ENCODE measurements around the gene SP3. TPM values are rescaled to one million over a fixed set of nuclear protein-coding genes. Genes with fewer than 3 reads are reported as not detected.
"Not testable (repeated sequence)": the region's sequence is repeated elsewhere in the genome, so short reads cannot be mapped to it uniquely, and the experiment has no call there.

The SP3 gene
- total and polyA plus RNA-seq, 3 experiments from 2014 or later, result 61.0 to 98.4 (median 93.0) TPM

DNA sequence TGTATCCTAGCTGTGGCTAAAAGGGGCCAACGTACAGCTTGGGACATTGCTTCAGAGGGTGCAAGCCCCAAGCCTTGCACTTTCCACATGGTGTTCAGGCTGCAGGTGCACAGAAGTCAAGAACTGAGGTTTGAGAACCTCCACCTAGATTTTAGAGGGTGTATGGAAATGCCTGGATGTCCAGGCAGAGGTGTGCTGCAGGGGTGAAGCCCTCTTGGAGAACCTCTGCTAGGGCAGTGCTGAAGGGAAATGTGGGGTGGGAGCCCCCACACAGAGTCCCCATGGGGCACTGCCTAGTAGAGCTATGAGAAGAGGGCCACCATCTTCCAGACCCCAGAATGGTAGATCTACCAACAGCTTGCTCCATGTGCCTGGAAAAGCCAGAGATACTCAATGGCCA is 75.7 kb downstream of the SP3 start:
- Mint-ChIP-seq H3K36me3 (peaks cover 4 to 25% (median 4%) of the 10 kb centered on the region in 3 donors), H3K4me1 (peaks cover 11 to 18% (median 13%) of the 10 kb centered on the region in 3 donors), H3K9me3 (peaks cover 13 to 31% (median 27%) of the 10 kb centered on the region in 5 donors), H3K27me3 (peaks cover 41 to 66% of the 10 kb centered on the region in 2 donors)
- H3K4me3 ChIP-seq (ENCODE audit: low read length); CTCF ChIA-PET; H3K36me3 ChIP-seq (ENCODE audit: insufficient read depth, low read length); H3K4me3 Mint-ChIP-seq; POLR2A ChIA-PET; H3K27ac ChIP-seq (ENCODE audit: low read depth, low read length); DNase-seq; H3K4me1 ChIP-seq (ENCODE audit: insufficient read depth, low read length); H3K9me3 ChIP-seq (ENCODE audit: low read length); H3K27me3 ChIP-seq (ENCODE audit: insufficient read depth, low read length, poor library complexity, severe bottlenecking); H3K27ac Mint-ChIP-seq: not testable (repeated sequence)

DNA sequence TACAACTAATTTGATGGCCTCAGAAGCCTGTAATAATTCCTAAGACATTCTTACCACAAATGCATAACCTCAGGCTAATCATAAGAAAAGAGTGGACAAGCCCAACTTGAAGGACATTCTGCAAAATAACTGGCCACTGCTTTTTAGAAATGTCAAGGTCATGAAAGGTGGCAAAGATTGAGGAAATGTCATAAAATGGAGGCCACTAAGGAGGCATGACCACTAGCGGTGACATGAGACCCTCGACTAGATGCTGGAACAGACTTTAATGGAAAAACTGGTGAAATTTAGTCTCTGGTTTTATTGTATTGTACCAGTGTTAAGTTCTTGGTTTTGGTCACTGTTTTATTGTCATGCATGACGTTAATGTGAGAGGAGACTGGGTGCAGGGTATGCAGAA is 78.6 kb downstream of the SP3 start:
- no peak overlapping the region for H3K4me3 Mint-ChIP-seq
- Histone ChIP-seq H3K4me1 (ENCODE audit: insufficient read depth, low read length) (no peaks in the 10 kb centered on the region), H3K36me3 (ENCODE audit: insufficient read depth, low read length) (no peaks in the 10 kb centered on the region), H3K4me3 (ENCODE audit: low read length) (no peak overlapping the region), H3K9me3 (ENCODE audit: low read length) (no peaks in the 10 kb centered on the region), H3K27me3 (ENCODE audit: insufficient read depth, low read length, poor library complexity, severe bottlenecking) (no peaks in the 10 kb centered on the region), H3K27ac (ENCODE audit: low read depth, low read length) (no peak overlapping the region)
- ChIA-PET CTCF (no interaction called here), POLR2A (interaction anchor here (0.6 to 0.7 kb wide), 2 partner anchors 13 to 795 kb away, joined by 4 to 5 read pairs; no protein-coding TSS in a partner anchor)
- peaks cover 2 to 5% (median 4%) of the 10 kb centered on the region in 3 donors for H3K4me1 Mint-ChIP-seq
- DNase-seq, result no peak
- peaks cover 13 to 29% (median 25%) of the 10 kb centered on the region in 5 donors for H3K9me3 Mint-ChIP-seq
- H3K36me3 Mint-ChIP-seq, result peaks cover 4 to 25% (median 4%) of the 10 kb centered on the region in 3 donors
- peaks cover 39 to 58% of the 10 kb centered on the region in 2 donors for H3K27me3 Mint-ChIP-seq
- no peak overlapping the region for H3K27ac Mint-ChIP-seq

DNA sequence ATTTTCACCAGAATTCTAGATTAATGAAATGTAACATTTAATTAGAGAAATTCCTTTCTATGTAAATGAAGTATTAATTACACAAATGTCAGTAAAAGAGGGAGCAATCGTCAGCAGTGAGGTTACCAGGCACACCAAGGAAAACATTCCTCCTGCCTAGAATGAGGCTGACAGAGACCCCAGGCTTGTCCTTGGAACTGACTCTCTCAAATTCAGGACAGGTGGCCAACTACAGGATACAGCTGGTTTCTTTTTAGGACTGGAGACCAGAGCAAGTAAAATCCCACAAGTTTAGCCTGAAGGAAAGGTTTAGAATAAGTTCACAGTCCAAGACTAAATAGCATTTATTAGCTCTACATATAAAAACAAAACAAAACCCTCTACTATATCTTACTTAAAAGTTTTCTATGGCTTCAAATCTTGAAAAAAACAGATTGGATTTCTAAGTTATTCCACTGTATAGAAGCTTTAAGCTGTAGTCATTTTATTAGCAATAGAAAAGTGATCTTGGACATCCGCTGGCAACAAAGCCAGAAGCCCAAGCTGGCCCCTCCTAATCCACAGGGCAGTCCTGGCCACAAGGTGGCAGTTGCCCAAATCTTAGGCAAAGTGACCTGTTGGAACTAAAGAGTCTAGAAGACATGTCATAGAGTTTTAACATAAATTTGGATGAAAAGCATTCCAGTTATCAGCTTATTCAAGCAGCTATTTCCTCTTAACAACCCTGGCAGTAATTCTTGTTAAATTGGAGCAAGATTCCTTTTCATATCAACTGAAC is 81.0 kb downstream of the SP3 start:
- Mint-ChIP-seq H3K27ac (no peak overlapping the region), H3K4me1 (peaks cover 2 to 4% (median 3%) of the 10 kb centered on the region in 3 donors), H3K36me3 (peaks cover 2 to 19% (median 4%) of the 10 kb centered on the region in 3 donors), H3K9me3 (peaks cover 8 to 14% (median 10%) of the 10 kb centered on the region in 5 donors), H3K27me3 (peaks cover 22 to 53% of the 10 kb centered on the region in 2 donors), H3K4me3 (no peak overlapping the region)
- H3K9me3 ChIP-seq (ENCODE audit: low read length), result no peaks in the 10 kb centered on the region
- POLR2A ChIA-PET, result no interaction called here
- peak in 4 of 5 donors; percentile 14 to 58 (median 16) for DNase-seq
- no peaks in the 10 kb centered on the region for H3K4me1 ChIP-seq (ENCODE audit: insufficient read depth, low read length)
- no peak overlapping the region for H3K4me3 ChIP-seq (ENCODE audit: low read length)
- CTCF ChIA-PET, result interaction anchor here (0.8 to 1.8 kb wide), 6 partner anchors 9 to 457 kb away, joined by 3 to 13 read pairs (median 4); no protein-coding TSS in a partner anchor
- no peaks in the 10 kb centered on the region for H3K36me3 ChIP-seq (ENCODE audit: insufficient read depth, low read length)
- no peak overlapping the region for H3K27ac ChIP-seq (ENCODE audit: low read depth, low read length)
- no peaks in the 10 kb centered on the region for H3K27me3 ChIP-seq (ENCODE audit: insufficient read depth, low read length, poor library complexity, severe bottlenecking)

DNA sequence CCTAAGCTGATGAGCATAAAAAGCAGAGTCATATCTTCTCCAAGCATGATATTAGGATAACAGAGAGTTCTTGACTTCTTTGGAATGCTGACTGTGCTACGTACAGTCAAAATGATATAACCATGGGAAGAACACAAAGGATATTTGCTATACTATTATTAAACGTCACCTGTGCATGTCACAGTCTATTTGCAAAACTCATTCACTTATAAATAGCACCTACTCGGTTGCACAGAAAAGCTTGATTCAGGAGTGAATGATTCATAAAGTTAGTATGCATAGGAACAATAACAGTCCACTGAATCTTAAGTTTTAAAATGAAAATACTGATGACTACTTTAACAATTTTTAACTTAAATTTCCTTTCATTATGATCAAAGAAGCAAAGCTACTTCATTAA is 83.3 kb downstream of the SP3 start:
- Histone ChIP-seq H3K4me3 (ENCODE audit: low read length) (no peak overlapping the region), H3K27me3 (ENCODE audit: insufficient read depth, low read length, poor library complexity, severe bottlenecking) (no peaks in the 10 kb centered on the region), H3K27ac (ENCODE audit: low read depth, low read length) (no peak overlapping the region), H3K9me3 (ENCODE audit: low read length) (no peaks in the 10 kb centered on the region), H3K36me3 (ENCODE audit: insufficient read depth, low read length) (no peaks in the 10 kb centered on the region), H3K4me1 (ENCODE audit: insufficient read depth, low read length) (no peaks in the 10 kb centered on the region)
- Mint-ChIP-seq H3K27ac (no peak overlapping the region), H3K36me3 (peaks cover 0 to under 1% (median 0%) of the 10 kb centered on the region in 3 donors), H3K27me3 (peaks cover 11 to 50% of the 10 kb centered on the region in 2 donors), H3K4me3 (no peak overlapping the region), H3K9me3 (peaks cover 0 to under 1% (median 0%) of the 10 kb centered on the region in 5 donors), H3K4me1 (peaks cover 2 to 4% (median 3%) of the 10 kb centered on the region in 3 donors)
- POLR2A ChIA-PET, result no interaction called here
- no peak for DNase-seq
- CTCF ChIA-PET, result no interaction called here

GRCh38 chr2:173881461-173881860 is 83.7 kb downstream of the SP3 start:
- Mint-ChIP-seq H3K27me3 (peaks cover 13 to 46% of the 10 kb centered on the region in 2 donors), H3K4me1 (peaks cover 2 to 4% (median 3%) of the 10 kb centered on the region in 3 donors), H3K27ac (no peak overlapping the region), H3K4me3 (no peak overlapping the region), H3K36me3 (no peaks in the 10 kb centered on the region), H3K9me3 (no peaks in the 10 kb centered on the region)
- DNase-seq, result no peak
- Histone ChIP-seq H3K4me3 (ENCODE audit: low read length) (no peak overlapping the region), H3K27ac (ENCODE audit: low read depth, low read length) (no peak overlapping the region), H3K4me1 (ENCODE audit: insufficient read depth, low read length) (no peaks in the 10 kb centered on the region), H3K9me3 (ENCODE audit: low read length) (no peaks in the 10 kb centered on the region), H3K36me3 (ENCODE audit: insufficient read depth, low read length) (no peaks in the 10 kb centered on the region), H3K27me3 (ENCODE audit: insufficient read depth, low read length, poor library complexity, severe bottlenecking) (no peaks in the 10 kb centered on the region)
- ChIA-PET POLR2A (no interaction called here), CTCF (no interaction called here)

GRCh38 chr2:173880561-173880960 is 84.6 kb downstream of the SP3 start:
- Histone ChIP-seq H3K36me3 (ENCODE audit: insufficient read depth, low read length) (no peaks in the 10 kb centered on the region), H3K27me3 (ENCODE audit: insufficient read depth, low read length, poor library complexity, severe bottlenecking) (no peaks in the 10 kb centered on the region), H3K9me3 (ENCODE audit: low read length) (no peaks in the 10 kb centered on the region), H3K4me3 (ENCODE audit: low read length) (no peak overlapping the region), H3K4me1 (ENCODE audit: insufficient read depth, low read length) (no peaks in the 10 kb centered on the region), H3K27ac (ENCODE audit: low read depth, low read length) (no peak overlapping the region)
- POLR2A ChIA-PET, result no interaction called here
- Mint-ChIP-seq H3K4me3 (no peak overlapping the region), H3K36me3 (no peaks in the 10 kb centered on the region), H3K9me3 (no peaks in the 10 kb centered on the region), H3K27ac (no peak overlapping the region), H3K4me1 (peaks cover 2 to 4% (median 3%) of the 10 kb centered on the region in 3 donors), H3K27me3 (peaks cover 13 to 41% of the 10 kb centered on the region in 2 donors)
- CTCF ChIA-PET, result no interaction called here
- no peak for DNase-seq

GRCh38 chr2:173876833-173877413 is 88.2 kb downstream of the SP3 start:
- no peak overlapping the region for H3K4me3 Mint-ChIP-seq
- CTCF ChIA-PET, result no interaction called here
- peaks cover 8 to 36% of the 10 kb centered on the region in 2 donors for H3K27me3 Mint-ChIP-seq
- POLR2A ChIA-PET, result no interaction called here
- Histone ChIP-seq H3K9me3 (ENCODE audit: low read length) (no peaks in the 10 kb centered on the region), H3K36me3 (ENCODE audit: insufficient read depth, low read length) (no peaks in the 10 kb centered on the region), H3K27me3 (ENCODE audit: insufficient read depth, low read length, poor library complexity, severe bottlenecking) (no peaks in the 10 kb centered on the region), H3K27ac (ENCODE audit: low read depth, low read length) (no peak overlapping the region), H3K4me1 (ENCODE audit: insufficient read depth, low read length) (no peaks in the 10 kb centered on the region), H3K4me3 (ENCODE audit: low read length) (no peak overlapping the region)
- H3K27ac Mint-ChIP-seq, result no peak overlapping the region
- H3K36me3 Mint-ChIP-seq, result no peaks in the 10 kb centered on the region
- H3K4me1 Mint-ChIP-seq, result no peaks in the 10 kb centered on the region
- H3K9me3 Mint-ChIP-seq, result no peaks in the 10 kb centered on the region
- DNase-seq, result no peak

DNA sequence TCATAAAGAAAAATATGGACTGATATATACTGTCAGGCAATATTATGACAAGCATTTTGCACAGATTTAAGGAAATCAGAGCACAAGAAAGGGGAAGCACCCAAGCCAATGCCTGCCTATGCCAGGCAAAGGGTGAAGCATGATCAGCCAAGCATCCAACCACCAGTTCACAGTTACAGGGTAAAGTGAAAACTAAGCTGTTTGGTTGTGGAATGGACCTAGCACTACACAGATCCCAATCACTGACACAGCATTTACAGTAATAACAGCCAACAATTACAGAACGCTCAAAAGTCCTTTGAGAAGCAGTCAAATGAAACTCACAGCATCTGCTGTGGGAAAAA is 90.3 kb downstream of the SP3 start:
- H3K27me3 Mint-ChIP-seq, result peaks cover 7 to 31% of the 10 kb centered on the region in 2 donors
- no peak overlapping the region for H3K4me3 Mint-ChIP-seq
- H3K9me3 ChIP-seq (ENCODE audit: low read length), result no peaks in the 10 kb centered on the region
- H3K4me1 Mint-ChIP-seq, result no peaks in the 10 kb centered on the region
- ChIA-PET CTCF (no interaction called here), POLR2A (no interaction called here)
- H3K36me3 ChIP-seq (ENCODE audit: insufficient read depth, low read length), result no peaks in the 10 kb centered on the region
- no peaks in the 10 kb centered on the region for H3K4me1 ChIP-seq (ENCODE audit: insufficient read depth, low read length)
- no peaks in the 10 kb centered on the region for H3K9me3 Mint-ChIP-seq
- no peaks in the 10 kb centered on the region for H3K27me3 ChIP-seq (ENCODE audit: insufficient read depth, low read length, poor library complexity, severe bottlenecking)
- peak overlapping the region in 1 of 8 donors; percentile 82 for H3K27ac Mint-ChIP-seq
- no peak overlapping the region for H3K27ac ChIP-seq (ENCODE audit: low read depth, low read length)
- DNase-seq, result no peak
- H3K4me3 ChIP-seq (ENCODE audit: low read length), result no peak overlapping the region
- H3K36me3 Mint-ChIP-seq, result no peaks in the 10 kb centered on the region

Data from CD8-positive, alpha-beta memory T cell (primary cell).